ENCODE measurements around the gene NFYA. TPM values are rescaled to one million over a fixed set of nuclear protein-coding genes. Genes with fewer than 3 reads are reported as not detected.

NFYA gene
- total RNA-seq, 1 experiment from 2014 or later = 34.7 TPM

DNA sequence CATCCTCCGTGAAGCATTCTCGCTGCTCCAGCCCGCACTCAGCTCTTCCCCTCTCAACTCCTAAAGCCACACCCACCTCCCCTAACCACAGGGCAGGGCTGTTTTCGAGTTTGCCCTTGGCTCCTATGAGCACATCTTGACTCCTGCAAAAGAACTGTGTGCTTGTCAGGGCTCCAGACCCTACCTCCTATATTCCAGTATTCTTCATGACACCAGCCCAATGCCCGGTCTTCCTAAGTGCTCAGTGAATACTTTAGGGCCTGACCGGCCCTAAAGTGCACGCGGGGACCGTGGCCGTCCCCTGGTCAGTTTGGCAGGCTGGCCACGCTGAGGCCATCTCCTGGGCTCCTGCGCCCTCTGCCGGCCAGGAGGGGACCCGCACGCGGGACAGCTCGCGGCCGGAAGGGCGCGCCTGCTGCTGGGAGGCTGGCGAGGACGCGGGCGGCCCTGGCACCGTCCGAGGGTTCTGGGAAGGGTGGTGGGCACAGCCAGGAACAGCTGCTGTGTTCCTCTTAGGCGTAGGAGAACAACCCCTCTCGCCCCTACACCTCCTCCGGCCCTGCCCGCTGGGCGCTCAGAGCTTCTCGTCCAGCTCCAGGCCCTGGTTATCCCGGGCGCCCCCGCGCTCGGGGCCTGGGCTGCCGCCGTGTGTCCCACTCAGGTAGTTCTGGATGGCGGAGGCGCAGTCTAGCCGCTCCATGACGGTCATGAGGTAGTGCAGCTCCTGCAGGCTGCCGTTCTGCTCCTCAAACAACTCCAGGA, 44.8 kb upstream of the NFYA start:
- POLR2A ChIA-PET = interaction anchor here (0.8 to 1.5 kb wide), 4 partner anchors 11 to 134 kb away, joined by 3 to 6 read pairs (median 4); partner anchors contain the start of gene UNC5CL
- Mint-ChIP-seq H3K27ac (no peak overlapping the region), H3K27me3 (ENCODE audit: low read depth) (no peaks in the 10 kb centered on the region; the same call in 1 of the 2 replicates), H3K36me3 (no peaks in the 10 kb centered on the region), H3K4me1 (peaks cover 23% of the 10 kb centered on the region), H3K4me3 (peak overlapping the region; percentile 64), H3K9me3 (no peaks in the 10 kb centered on the region)
- CTCF ChIA-PET = interaction anchor here (0.6 to 3.2 kb wide), 71 partner anchors 10 to 1093 kb away, joined by 3 to 97 read pairs (median 4); partner anchors contain the start of genes LRFN2, NFYA, OARD1 and TSPO2
- peak; percentile 87 for DNase-seq (ENCODE audit: low spot score)
- peak; percentile 86 for ATAC-seq
- TF ChIP-seq, protein P1, sequence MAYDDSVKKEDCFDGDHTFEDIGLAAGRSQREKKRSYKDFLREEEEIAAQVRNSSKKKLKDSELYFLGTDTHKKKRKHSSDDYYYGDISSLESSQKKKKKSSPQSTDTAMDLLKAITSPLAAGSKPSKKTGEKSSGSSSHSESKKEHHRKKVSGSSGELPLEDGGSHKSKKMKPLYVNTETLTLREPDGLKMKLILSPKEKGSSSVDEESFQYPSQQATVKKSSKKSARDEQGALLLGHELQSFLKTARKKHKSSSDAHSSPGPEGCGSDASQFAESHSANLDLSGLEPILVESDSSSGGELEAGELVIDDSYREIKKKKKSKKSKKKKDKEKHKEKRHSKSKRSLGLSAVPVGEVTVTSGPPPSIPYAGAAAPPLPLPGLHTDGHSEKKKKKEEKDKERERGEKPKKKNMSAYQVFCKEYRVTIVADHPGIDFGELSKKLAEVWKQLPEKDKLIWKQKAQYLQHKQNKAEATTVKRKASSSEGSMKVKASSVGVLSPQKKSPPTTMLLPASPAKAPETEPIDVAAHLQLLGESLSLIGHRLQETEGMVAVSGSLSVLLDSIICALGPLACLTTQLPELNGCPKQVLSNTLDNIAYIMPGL (CRISPR knock-in tag; IDR thresholded peaks at IDR 0.05) = peak; percentile 99
- TF ChIP-seq, protein P2, sequence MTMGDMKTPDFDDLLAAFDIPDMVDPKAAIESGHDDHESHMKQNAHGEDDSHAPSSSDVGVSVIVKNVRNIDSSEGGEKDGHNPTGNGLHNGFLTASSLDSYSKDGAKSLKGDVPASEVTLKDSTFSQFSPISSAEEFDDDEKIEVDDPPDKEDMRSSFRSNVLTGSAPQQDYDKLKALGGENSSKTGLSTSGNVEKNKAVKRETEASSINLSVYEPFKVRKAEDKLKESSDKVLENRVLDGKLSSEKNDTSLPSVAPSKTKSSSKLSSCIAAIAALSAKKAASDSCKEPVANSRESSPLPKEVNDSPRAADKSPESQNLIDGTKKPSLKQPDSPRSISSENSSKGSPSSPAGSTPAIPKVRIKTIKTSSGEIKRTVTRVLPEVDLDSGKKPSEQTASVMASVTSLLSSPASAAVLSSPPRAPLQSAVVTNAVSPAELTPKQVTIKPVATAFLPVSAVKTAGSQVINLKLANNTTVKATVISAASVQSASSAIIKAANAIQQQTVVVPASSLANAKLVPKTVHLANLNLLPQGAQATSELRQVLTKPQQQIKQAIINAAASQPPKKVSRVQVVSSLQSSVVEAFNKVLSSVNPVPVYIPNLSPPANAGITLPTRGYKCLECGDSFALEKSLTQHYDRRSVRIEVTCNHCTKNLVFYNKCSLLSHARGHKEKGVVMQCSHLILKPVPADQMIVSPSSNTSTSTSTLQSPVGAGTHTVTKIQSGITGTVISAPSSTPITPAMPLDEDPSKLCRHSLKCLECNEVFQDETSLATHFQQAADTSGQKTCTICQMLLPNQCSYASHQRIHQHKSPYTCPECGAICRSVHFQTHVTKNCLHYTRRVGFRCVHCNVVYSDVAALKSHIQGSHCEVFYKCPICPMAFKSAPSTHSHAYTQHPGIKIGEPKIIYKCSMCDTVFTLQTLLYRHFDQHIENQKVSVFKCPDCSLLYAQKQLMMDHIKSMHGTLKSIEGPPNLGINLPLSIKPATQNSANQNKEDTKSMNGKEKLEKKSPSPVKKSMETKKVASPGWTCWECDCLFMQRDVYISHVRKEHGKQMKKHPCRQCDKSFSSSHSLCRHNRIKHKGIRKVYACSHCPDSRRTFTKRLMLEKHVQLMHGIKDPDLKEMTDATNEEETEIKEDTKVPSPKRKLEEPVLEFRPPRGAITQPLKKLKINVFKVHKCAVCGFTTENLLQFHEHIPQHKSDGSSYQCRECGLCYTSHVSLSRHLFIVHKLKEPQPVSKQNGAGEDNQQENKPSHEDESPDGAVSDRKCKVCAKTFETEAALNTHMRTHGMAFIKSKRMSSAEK (CRISPR knock-in tag; IDR thresholded peaks at IDR 0.05; ENCODE audit: borderline replicate concordance) = no peak
- TF ChIP-seq, protein P3, sequence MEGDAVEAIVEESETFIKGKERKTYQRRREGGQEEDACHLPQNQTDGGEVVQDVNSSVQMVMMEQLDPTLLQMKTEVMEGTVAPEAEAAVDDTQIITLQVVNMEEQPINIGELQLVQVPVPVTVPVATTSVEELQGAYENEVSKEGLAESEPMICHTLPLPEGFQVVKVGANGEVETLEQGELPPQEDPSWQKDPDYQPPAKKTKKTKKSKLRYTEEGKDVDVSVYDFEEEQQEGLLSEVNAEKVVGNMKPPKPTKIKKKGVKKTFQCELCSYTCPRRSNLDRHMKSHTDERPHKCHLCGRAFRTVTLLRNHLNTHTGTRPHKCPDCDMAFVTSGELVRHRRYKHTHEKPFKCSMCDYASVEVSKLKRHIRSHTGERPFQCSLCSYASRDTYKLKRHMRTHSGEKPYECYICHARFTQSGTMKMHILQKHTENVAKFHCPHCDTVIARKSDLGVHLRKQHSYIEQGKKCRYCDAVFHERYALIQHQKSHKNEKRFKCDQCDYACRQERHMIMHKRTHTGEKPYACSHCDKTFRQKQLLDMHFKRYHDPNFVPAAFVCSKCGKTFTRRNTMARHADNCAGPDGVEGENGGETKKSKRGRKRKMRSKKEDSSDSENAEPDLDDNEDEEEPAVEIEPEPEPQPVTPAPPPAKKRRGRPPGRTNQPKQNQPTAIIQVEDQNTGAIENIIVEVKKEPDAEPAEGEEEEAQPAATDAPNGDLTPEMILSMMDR (IDR thresholded peaks at IDR 0.05) = peak; percentile 99
- TF ChIP-seq GRHL2 (CRISPR knock-in tag; IDR thresholded peaks at IDR 0.05; ENCODE audit: insufficient replicate concordance, severe bottlenecking) (no peak), ETV6 (CRISPR knock-in tag; IDR thresholded peaks at IDR 0.05) (0 out of 2 replicates have a peak, but pooled peaks have one; percentile 18), SP1 (CRISPR knock-in tag; conservative IDR thresholded peaks at IDR 0.05) (peak; percentile 61; the same call in 1 of the 2 replicates), FOXK1 (CRISPR knock-in tag; IDR thresholded peaks at IDR 0.05) (peak; percentile 32), NFATC4 (CRISPR knock-in tag; IDR thresholded peaks at IDR 0.05) (0 out of 2 replicates have a peak, but pooled peaks have one; percentile 57), FOXP1 (CRISPR knock-in tag; IDR thresholded peaks at IDR 0.05; ENCODE audit: borderline replicate concordance) (peak; percentile 73; the same call in 1 of the 2 replicates), MYBL2 (CRISPR knock-in tag; IDR thresholded peaks at IDR 0.05) (0 out of 2 replicates have a peak, but pooled peaks have one; percentile 41), KAT7 (CRISPR knock-in tag; IDR thresholded peaks at IDR 0.05; ENCODE audit: borderline replicate concordance) (0 out of 2 replicates have a peak, but pooled peaks have one; percentile 77)
- TF ChIP-seq, protein P4, sequence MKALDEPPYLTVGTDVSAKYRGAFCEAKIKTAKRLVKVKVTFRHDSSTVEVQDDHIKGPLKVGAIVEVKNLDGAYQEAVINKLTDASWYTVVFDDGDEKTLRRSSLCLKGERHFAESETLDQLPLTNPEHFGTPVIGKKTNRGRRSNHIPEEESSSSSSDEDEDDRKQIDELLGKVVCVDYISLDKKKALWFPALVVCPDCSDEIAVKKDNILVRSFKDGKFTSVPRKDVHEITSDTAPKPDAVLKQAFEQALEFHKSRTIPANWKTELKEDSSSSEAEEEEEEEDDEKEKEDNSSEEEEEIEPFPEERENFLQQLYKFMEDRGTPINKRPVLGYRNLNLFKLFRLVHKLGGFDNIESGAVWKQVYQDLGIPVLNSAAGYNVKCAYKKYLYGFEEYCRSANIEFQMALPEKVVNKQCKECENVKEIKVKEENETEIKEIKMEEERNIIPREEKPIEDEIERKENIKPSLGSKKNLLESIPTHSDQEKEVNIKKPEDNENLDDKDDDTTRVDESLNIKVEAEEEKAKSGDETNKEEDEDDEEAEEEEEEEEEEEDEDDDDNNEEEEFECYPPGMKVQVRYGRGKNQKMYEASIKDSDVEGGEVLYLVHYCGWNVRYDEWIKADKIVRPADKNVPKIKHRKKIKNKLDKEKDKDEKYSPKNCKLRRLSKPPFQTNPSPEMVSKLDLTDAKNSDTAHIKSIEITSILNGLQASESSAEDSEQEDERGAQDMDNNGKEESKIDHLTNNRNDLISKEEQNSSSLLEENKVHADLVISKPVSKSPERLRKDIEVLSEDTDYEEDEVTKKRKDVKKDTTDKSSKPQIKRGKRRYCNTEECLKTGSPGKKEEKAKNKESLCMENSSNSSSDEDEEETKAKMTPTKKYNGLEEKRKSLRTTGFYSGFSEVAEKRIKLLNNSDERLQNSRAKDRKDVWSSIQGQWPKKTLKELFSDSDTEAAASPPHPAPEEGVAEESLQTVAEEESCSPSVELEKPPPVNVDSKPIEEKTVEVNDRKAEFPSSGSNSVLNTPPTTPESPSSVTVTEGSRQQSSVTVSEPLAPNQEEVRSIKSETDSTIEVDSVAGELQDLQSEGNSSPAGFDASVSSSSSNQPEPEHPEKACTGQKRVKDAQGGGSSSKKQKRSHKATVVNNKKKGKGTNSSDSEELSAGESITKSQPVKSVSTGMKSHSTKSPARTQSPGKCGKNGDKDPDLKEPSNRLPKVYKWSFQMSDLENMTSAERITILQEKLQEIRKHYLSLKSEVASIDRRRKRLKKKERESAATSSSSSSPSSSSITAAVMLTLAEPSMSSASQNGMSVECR (CRISPR knock-in tag; IDR thresholded peaks at IDR 0.05; ENCODE audit: borderline replicate concordance) = peak; percentile 34; the same call in 1 of the 2 replicates
- TF ChIP-seq, protein P5, sequence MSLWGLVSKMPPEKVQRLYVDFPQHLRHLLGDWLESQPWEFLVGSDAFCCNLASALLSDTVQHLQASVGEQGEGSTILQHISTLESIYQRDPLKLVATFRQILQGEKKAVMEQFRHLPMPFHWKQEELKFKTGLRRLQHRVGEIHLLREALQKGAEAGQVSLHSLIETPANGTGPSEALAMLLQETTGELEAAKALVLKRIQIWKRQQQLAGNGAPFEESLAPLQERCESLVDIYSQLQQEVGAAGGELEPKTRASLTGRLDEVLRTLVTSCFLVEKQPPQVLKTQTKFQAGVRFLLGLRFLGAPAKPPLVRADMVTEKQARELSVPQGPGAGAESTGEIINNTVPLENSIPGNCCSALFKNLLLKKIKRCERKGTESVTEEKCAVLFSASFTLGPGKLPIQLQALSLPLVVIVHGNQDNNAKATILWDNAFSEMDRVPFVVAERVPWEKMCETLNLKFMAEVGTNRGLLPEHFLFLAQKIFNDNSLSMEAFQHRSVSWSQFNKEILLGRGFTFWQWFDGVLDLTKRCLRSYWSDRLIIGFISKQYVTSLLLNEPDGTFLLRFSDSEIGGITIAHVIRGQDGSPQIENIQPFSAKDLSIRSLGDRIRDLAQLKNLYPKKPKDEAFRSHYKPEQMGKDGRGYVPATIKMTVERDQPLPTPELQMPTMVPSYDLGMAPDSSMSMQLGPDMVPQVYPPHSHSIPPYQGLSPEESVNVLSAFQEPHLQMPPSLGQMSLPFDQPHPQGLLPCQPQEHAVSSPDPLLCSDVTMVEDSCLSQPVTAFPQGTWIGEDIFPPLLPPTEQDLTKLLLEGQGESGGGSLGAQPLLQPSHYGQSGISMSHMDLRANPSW (CRISPR knock-in tag; conservative IDR thresholded peaks at IDR 0.05; ENCODE audit: low read depth) = no peak
- TF ChIP-seq, protein P6, sequence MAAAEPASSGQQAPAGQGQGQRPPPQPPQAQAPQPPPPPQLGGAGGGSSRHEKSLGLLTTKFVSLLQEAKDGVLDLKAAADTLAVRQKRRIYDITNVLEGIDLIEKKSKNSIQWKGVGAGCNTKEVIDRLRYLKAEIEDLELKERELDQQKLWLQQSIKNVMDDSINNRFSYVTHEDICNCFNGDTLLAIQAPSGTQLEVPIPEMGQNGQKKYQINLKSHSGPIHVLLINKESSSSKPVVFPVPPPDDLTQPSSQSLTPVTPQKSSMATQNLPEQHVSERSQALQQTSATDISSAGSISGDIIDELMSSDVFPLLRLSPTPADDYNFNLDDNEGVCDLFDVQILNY (CRISPR knock-in tag; IDR thresholded peaks at IDR 0.05) = 0 out of 2 replicates have a peak, but pooled peaks have one; percentile 50
- TF ChIP-seq, protein P7, sequence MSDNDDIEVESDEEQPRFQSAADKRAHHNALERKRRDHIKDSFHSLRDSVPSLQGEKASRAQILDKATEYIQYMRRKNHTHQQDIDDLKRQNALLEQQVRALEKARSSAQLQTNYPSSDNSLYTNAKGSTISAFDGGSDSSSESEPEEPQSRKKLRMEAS (CRISPR knock-in tag; IDR thresholded peaks at IDR 0.05) = peak; percentile 80; the same call in 1 of the 2 replicates
- TF ChIP-seq, protein P8, sequence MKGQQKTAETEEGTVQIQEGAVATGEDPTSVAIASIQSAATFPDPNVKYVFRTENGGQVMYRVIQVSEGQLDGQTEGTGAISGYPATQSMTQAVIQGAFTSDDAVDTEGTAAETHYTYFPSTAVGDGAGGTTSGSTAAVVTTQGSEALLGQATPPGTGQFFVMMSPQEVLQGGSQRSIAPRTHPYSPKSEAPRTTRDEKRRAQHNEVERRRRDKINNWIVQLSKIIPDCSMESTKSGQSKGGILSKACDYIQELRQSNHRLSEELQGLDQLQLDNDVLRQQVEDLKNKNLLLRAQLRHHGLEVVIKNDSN (CRISPR knock-in tag; IDR thresholded peaks at IDR 0.05) = no peak

Measured in WTC11 (cell line).